ENCODE results near the gene NR5A2.

Gene NR5A2

DNA sequence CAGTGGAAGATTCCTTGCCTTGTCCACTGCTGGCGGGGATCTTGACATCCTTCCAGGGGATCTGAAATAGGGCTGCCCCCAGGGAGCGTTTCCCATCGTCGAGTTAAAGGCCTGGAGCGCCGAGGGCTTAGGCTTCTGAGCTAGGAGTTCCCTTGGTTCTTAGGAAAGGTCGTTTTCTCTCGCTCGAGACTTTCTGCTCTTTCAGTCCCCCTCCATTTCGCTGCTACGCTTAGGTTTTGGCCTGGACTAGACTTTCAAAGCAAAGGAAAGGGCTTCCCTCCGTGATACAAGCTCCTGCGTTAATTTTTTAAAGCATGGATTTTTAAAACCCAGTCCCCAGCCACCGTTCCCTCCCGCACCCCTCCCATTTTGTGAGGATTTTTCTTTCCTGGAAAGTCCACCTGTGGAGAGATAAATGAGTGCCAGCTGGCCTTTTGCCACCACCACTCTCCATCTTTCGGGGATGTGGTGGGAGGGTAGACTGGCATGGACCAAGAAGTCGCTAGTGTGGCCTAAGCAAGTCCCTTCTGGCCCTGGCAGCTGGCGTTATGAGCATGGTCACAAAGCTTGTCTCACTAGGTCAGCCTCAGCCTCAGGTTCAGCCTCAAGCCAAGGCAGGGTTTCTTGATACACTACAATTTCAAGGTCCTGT, 9.2 kb downstream of the NR5A2 start:
- DNase-seq: no peak

DNA sequence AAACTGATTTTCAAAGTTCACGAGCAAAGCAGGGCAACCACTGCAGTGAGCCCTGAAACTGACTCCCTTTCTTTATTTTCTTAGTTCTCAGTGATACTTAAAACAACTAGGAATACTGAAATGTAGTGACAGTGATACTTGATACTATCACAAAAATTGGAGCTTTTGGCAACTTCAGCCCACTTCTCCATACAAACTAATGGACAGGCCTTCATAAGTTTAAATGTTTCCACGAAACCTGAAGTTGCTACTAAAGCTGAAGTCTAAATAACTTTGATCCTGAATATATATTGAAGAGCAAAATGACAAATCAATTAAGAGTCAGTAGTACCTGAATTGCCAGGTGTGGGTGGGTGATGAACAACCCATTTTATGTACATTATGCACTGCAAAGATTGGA, 10.0 kb downstream of the NR5A2 start:
- no peak for DNase-seq

DNA sequence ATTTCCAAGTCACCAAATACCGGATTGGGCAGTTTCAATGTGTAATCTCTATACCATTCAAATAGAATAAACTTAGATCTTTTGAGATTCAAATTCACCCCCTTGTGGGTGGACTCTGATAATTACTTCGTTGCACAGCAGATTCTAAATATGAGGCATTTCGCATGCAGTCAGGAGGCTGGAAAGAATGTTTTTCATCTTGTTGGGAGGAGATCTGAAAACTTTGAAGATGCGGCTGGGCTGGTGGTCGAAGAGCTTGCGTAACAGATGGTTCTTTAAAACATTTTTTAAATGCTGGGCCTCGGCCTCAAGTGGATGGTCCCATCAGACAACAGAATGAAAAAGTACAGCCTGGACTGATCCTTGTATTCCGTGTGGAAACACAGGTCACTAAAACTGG, 10.4 kb downstream of the NR5A2 start:
- no peak for DNase-seq

DNA sequence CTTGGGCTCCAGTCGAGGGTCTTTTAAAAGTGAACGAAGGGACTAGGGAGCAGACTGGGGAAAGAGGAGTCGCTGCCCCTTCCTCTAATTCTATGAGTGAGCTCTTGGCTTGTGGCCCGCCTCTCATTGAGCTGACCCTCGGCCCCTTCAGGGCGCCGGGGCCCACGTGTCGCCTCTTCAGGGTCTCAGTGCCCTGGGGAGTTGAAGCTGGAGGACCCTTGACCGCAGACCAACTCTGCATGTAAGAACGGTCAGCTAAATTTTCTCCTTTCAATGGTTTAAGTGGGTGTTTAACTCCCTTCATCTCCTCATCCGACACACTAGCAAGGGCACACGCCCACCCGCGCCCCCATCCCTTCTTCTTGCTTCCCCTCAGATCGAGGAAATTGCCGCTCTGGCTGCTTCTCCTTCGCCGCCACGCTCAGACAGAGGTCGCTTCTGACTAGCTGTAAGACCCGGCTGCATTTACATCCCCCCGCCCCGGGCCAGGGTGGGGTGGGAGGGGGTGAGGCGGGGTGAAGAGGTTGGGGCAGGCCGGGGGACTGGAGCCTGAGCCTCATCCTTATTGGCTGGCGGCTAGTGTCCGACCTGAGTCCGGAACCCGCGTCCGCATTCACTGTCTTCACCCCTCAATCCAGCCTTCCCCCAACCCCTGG, 10.9 kb downstream of the NR5A2 start:
- DNase-seq: no peak

DNA sequence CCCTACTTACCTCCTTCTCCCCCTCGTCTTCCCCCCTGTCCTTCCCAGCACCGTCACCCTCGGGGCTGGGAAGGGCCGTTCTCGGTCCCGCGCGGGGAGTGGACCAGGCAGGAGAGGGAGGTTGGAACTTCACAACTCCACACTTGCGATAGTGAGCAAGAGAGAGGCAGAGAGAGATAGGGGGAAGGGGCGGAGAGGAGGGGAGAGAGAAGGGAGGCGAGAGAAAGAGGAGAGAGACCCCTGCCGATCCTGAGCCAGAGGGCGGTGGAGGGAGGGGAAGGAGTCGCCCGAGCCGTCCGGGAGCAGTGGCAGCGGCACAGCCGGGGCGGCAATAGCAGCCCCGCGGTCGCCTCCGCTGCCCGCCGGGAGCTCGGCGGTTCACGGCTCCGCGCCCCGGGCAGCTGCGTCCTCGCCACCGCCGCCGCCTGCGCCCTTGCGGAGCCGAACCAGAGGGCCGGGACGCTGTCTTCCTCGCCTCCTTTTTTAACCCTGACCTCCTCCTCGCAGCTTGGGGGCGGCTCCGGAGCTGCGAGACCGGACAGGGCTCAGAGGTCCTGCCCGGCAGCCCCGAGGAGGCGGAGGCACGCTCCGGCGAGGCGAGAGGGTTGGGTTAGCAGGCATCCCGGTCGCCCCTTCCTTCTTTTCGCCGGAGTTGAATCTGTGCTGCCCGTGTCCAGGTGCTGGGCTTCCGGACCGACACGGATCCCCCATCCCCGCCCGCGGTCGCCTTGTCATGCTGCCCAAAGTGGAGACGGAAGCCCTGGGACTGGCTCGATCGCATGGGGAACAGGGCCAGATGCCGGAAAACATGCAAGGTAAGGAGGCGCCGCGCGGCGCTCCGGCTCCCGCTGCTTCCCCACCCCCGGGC, 11.7 kb downstream of the NR5A2 start:
- DNase-seq: peak; percentile 52

DNA sequence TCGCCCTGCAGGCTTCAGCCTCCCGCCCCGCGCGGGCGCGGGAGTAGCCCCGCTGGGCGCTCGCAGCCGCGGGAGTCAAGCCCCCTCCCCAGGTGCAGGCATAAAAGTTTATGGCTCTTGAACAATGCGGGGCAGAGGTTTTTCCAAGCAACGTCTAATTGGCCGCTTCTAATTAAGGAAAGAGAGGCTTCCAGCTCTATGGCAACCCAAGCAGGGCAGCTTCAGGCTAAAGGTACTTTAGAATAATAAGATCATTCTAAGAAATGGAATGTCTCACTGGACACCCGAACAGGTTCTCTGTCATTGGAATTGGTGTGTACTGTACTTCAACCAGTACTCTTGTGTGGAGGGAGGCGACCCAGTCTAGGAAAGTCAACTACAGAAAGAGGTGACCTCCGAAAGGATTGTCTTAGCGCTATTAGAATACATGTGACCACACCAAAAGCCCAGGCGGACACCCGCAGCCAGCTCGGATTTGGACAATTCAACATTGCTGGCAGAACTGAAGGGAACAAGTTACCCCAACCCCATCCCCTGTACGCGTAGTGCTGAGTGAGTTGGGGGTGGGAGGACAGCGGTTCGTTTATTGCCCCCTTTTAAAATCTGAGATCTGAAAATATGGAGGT, 12.5 kb downstream of the NR5A2 start:
- DNase-seq: peak; percentile 52

DNA sequence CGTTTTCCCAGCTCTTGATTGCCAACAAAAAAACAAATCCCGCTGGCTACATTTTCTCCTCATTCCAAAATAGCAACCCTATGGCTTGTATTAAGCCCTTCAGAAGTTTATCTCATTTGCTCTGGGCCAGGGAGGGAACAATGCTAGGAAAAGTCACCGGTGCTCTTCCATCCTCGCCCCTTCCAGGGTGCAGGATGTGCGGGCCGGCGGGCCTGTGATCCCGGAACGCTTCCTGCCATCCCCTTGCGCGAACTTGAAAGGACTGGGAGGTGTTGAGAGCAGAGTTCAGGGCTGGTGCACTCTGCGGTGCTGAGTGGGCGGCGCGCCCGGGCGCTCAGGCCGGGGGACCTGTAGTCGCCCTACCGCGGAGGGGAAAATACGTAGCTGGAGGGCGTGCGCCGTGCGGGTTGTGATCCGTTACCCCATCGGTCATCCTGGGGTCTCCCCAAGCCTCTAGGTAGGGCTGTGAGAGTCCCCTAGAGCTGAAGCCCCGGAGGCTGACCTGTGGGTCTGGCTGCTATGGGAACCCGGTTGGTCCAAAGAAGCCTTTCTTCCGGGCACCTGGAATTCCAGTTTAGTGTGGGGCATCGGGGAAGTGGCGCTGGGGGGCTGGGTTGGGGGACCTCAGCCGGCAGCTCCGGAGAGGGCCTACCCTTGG, 13.1 kb downstream of the NR5A2 start:
- peak; percentile 42 for DNase-seq

DNA sequence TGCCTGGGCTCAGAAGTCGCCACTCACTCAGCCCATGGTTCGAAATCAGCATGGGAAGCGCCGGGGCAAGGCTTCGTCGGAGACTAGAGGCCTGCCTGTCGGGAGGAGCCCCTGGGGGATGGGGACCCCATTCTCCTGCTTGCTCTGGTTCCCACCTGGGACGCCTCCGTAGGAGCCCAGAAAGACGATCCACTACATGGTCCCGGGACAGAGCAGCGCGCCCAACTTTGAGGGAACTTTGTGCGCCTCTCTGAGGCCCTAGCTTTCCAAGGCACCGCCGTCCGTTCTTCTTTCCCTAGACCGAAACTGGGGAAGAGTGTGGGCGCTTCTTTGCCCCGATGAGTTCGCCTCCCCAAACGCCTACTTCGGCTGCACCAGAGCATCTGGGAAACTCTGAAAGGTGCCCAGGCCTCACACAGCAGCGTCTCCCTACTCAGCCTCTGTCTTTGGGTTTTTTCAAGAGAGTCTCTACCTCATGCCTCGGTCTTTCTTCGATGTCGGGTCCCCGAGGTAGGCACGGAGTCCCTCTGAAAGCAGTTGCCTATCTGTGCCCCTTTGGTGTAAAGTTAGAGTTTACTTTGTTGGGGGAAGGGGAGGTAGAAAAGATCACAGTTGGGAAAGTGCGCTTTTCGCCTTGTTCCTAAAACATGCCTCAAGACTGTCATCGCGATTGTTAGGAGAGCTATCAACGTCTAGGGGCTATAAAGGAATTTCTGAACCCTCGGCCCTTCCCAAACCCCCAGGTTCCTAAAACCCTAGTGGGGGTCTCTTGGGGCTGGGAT, 14.0 kb downstream of the NR5A2 start:
- DNase-seq: no peak

DNA sequence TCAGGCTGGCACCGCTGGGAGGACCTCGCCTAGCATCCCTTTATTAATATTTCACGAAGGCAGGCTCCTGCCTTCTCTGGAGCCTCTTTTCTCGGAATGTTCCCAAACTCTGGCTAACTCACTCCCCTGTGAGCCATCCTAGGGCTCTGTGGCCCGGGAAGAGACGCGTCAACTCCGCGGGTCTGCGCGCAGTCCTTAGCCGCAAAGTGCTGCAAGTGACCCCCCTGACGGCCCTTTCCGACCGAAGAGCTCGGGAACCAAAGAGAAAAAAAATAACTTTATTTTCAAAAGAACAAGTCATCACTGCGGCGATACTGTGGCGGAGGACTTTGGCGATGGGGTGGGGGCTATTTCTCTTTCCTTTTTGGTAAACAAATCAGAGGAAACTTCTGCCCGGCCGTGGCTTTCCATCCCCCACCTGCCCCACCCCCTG, 14.6 kb downstream of the NR5A2 start:
- no peak for DNase-seq

DNA sequence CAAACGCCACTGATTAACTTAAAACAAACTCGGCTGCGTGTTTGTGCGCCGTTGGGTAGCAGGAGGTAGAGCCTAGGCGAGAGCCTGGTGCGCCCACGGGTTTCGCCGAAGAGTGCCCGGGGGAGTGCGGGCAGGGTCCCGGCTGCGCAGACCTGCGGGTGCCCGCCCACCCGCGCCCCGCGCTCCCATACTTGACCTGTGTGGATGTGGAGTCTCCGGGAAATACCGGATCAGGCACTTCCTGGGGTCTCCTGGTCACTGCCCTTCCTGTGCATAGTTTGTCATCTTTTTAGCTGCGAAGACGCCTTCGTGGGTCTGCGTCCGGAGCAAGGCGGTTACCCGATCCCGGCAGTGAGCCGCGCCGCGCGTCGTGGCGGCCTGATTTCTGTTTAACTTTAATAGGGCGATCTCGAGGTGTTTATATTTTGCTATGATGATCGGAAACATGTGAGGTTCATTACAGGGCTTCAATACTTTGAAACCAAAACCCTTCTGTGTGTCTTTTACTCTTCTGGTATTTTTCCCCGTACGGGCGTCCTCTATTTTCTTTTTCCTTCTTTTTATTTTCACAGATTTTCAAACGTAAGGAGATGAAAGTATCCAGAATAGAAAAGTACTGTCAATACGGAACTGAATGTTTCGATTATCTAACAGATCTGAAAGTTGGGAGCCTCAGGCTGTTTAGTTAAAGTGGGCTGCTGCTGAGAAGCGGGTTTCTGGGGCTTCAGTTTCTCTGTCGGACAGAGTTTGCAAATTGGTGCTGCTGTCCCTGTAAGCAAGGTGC, 15.2 kb downstream of the NR5A2 start:
- DNase-seq: no peak

DNA sequence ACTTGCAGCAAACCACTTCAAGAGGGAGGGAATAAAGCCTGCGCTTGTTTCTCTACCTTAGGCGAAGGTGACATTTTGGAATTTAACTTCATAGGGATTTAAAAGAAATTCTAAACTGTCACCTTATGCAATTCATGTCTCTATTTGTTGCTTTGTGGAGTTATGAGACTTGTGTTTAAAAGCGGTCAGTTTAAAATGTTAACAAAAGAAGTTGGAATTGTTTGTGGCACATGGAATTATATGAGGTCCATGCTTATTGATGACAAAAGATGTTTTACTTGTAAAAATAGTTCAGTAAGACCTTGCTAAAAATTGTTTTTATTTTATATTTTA, 15.8 kb downstream of the NR5A2 start:
- DNase-seq: no peak

DNA sequence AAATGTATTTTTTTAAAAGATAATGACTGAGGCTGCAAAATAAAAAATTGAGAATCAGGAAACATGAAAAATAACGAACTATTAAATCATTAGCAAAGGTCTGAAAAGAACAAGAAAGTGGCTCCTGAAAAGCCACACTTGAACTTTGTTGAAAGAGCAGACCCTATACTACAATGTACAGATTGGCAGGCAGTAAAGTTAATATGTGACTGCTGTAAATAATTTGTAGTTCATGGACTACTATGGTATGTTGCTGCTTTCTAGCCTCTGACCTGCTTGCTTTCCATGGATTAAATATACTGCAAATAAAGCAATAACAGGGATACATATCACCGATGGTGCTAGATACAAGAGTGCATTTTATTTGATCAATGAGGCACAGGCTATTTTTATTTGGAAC, 18.6 kb downstream of the NR5A2 start:
- DNase-seq: no peak

DNA sequence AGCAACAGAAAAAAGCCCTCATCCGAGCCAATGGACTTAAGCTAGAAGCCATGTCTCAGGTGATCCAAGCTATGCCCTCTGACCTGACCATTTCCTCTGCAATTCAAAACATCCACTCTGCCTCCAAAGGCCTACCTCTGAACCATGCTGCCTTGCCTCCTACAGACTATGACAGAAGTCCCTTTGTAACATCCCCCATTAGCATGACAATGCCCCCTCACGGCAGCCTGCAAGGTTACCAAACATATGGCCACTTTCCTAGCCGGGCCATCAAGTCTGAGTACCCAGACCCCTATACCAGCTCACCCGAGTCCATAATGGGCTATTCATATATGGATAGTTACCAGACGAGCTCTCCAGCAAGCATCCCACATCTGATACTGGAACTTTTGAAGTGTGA, 20.7 kb downstream of the NR5A2 start:
- no peak for DNase-seq

DNA sequence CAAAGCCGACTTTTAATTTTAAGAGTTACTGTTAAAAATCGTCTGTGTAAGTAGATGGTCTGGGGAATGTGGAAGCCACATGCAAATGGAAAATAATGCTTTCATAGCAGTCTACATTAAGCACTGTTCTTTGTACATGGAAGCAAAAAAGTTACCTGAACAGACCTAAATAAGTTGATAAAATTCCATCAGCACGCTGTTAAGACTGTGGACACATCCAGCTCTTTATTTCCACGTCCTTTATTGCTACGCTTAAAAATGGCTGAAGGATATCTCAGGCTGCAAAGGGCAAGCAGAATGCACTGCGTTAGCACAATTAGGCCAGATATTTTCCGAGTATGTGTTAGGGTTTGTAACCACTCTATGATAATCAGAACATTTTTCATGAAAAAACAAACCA, 22.3 kb downstream of the NR5A2 start:
- no peak for DNase-seq

DNA sequence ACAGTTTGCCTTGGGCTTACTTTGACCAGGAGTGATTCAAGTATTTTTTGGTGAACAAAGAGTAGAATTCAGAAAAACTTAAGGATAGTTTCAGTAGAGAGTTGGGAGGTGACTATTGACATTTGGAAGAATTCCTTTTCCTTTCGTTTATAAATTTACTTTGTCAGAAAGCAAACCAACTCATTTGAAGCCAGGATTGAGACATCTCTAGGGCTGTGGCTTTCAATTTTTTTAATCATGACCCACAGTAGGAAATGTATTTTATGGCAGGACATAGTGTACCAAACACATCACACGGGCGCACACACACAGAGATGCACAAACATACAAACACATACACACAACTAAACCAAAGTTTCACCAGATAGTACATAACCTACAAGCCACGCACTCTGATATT, 24.1 kb downstream of the NR5A2 start:
- DNase-seq: no peak

DNA sequence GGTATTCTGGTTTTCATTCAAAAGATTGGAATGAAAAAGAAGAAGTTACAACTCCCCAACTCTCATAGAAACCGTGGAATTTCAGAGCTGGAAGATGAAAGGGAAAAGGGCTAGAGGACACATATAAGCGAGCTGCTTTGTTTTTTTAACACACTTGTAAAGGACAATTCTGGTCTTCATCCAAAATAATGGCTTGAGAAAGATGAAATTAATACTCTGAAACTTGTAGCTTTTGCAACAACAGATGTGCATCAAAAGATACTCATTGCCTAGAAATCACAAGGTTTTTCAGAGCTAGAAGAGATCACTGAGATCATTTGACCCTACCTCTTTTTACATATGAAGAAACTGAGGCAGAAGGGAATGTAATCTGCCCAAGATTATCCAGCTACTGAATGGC, 25.6 kb downstream of the NR5A2 start:
- DNase-seq: no peak

DNA sequence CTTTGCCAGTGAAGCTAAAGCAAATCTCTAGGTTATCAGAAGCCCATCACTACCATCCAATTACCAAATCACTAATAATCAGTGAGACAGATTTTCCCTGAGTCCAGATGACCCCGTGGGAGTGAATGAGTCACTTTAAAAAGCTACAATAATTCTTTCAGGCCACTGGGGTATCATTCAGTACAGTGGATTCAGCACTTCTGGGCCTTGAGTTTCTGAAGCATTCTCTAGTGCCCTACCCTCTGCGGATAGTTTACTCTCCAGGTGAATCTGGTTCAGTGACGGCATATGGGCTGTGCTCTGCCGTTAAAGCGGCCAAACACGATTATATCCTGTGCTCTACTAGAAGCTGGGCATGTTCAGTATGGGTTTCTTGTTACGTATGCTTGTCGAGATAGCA, 26.1 kb downstream of the NR5A2 start:
- DNase-seq: no peak

DNA sequence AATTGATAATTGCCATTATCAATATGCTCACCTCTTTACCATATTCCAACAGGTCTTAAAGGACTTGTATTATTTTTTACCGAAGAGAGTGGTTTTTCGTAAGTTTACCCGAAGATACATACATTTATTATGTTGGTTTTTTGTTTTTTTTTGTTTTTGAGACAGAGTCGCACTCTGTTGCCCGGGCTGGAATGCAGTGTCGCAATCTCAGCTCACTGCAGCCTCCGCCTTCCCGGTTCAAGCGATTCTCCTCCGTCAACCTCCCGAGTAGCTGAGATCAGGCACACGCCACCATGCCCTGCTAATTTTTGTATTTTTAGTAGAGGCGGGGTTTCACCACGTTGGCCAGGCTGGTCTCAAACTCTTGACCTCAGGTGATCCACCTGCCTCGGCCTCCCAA, 30.8 kb downstream of the NR5A2 start:
- DNase-seq: no peak

DNA sequence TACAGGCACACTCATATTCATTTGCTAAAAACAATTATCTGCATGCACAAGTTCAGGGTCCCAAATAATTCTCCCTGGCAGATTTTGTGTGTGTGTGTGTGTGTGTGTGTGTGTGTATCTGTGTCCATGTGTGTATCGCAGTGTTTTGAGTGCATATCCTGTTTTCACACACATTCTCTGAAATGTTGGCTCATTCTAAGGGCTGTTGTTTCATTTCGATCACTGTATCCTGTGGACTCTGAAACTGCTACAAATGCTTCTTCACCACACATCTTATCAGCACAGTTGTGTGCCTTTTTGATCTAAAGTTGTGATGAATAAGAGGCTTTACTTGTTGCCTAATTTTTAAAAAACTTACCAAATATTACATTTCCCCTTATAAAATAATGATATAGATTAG, 34.6 kb downstream of the NR5A2 start:
- DNase-seq: no peak

DNA sequence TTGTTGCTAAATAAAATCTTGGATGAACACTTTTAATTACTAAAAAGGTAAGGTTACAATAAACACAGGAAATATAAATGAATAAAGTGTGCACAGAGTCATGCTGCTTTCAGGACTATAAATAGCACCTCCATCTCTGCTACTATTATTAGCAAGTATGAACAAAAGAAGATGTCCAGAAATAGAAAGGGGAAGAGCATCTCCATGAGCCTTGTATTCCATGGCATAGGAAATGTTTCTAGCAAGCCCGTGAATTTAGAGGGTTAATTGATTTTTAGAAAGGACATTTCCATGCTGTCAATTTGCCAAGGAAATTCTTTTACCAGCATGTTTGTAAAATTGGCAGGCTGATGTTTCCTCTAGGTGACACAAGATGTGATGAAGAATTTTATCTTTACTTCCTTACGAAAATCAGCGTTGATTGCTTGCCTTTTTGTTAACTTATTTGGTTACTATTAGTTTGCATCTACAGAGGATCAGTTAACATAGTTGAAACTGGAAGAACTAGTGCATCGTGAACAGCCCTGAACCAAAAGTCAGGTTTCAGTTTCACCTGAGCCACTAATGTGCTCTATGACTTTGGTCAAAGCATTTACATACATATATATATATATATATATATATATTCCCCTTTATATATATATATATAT, 45.3 kb downstream of the NR5A2 start:
- DNase-seq: no peak

DNA sequence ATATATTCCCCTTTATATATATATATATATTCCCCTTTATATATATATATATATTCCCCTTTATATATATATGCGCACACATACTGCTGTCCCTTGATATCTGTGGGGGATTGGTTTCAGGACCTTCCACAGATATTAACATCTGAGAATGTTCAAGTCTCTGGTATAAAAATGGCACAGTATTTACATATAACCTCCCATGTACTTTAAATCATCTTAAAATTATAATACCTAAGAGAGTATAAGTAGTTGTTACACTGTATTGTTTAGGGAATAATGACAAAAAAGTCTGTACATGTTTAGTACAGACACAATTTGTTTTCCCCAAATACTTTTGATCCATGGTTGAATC, 45.8 kb downstream of the NR5A2 start:
- DNase-seq: no peak
